Lower lobe of right lung (tissue), 2 donors: ENCODE data around the gene SLC25A48. TPM values are rescaled to one million over a fixed set of nuclear protein-coding genes. Genes with fewer than 3 reads are reported as not detected.

ENCODE experiments used
- ATAC-seq, 2 donors: fragments of 200-7000 bp; cut with Tn5 transposase; one replicate each; pipeline ENCODE4 v1.9.1; 2020 to 2022; ENCODE audit warnings: mild to moderate bottlenecking in 2 of 2, moderate library complexity in 2 of 2
- DNase-seq: peaks from one replicate; pipeline ENCODE4 v3.0.0-alpha.2; 2020
- H3K27ac ChIP-seq: fragments of 200-600 bp; one replicate; pipeline ENCODE4 v1.8.0; 2022
- H3K27me3 ChIP-seq: fragments of 200-600 bp; one replicate; pipeline ENCODE4 v1.8.0; 2022; ENCODE audit warnings: low read depth
- H3K36me3 ChIP-seq: fragments of 200-600 bp; one replicate; pipeline ENCODE4 v1.8.0; 2022; ENCODE audit warnings: mild to moderate bottlenecking
- H3K4me1 ChIP-seq: fragments of 200-600 bp; one replicate; pipeline ENCODE4 v1.8.0; 2022
- H3K4me3 ChIP-seq: fragments of 200-600 bp; one replicate; pipeline ENCODE4 v1.8.0; 2022; ENCODE audit warnings: mild to moderate bottlenecking
- H3K9me3 ChIP-seq: fragments of 200-600 bp; one replicate; pipeline ENCODE4 v1.8.0; 2022
- CTCF ChIP-seq: fragments of 200-600 bp; IDR thresholded peaks from one replicate; pipeline ENCODE4 v1.8.0; 2022; ENCODE audit warnings: antibody characterized with exemption, mild to moderate bottlenecking
- intact Hi-C: fragments of 100-400 bp; cut with DNase I; formaldehyde crosslinking; loops from one replicate; pipeline ENCODE4 v1.11.0; 2022
- total RNA-seq: library from RNA; stranded (reverse); fragmentation: NEBNext Ultra II Directional; extraction: Animal tissue kit (Norgen Biotek cat#: 25700); gene quantifications from one replicate; pipeline ENCODE4 v1.2.1, GENCODE V29; 2021
- donor health status: DM: no; HTN: yes; CAD: no; lungs with severe emphysema.

The SLC25A48 gene
- total RNA-seq, 1 donor from 2014 or later, result 0.24 TPM

- no peaks in the 10 kb centered on the region for H3K4me1 ChIP-seq
- no peaks in the 10 kb centered on the region for H3K36me3 ChIP-seq
- H3K27me3 ChIP-seq, result peaks cover 3% of the 10 kb centered on the region
- no peak overlapping the region for H3K4me3 ChIP-seq
- intact Hi-C loops, result no loop called here
- H3K9me3 ChIP-seq, result no peaks in the 10 kb centered on the region
- no peak for TF ChIP-seq CTCF
- ATAC-seq (no peak), DNase-seq (no peak)
- H3K27ac ChIP-seq, result no peak overlapping the region
Observed at GRCh38 chr5:135814316-135814715, 20.1 kb upstream of the SLC25A48 start.

DNA sequence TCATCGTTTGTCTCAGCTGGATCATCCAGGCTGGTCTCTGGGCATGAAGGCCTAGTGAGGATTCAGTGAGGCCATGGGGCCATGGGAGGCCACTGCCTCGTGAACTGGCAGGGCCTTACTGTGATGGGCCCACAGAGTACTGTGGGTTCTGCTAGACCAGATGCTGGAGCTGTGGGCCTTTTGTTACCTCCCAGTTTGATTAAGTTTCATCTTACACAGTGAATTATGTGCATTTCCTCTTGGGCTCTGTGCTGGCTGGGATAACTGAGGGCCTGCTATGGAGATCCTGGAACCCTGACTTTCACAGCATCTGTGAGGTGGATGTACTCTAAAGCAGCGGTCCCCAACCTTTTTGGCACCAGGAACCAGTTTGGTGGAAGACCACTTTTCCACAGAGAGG, 19.7 kb upstream of the SLC25A48 start:
- DNase-seq (no peak), ATAC-seq (no peak)
- Histone ChIP-seq H3K4me1 (no peaks in the 10 kb centered on the region), H3K36me3 (no peaks in the 10 kb centered on the region), H3K27me3 (peaks cover 3% of the 10 kb centered on the region), H3K9me3 (no peaks in the 10 kb centered on the region), H3K4me3 (no peak overlapping the region), H3K27ac (no peak overlapping the region)
- intact Hi-C loops, result no loop called here
- no peak for TF ChIP-seq CTCF

GRCh38 chr5:135821061-135821801, 13.2 kb upstream of the SLC25A48 start:
- Histone ChIP-seq H3K4me3 (no peak overlapping the region), H3K9me3 (no peaks in the 10 kb centered on the region), H3K36me3 (no peaks in the 10 kb centered on the region), H3K27me3 (peaks cover 2% of the 10 kb centered on the region), H3K4me1 (no peaks in the 10 kb centered on the region), H3K27ac (no peak overlapping the region)
- TF ChIP-seq CTCF, result no peak
- no peak for DNase-seq
- no peak for ATAC-seq
- intact Hi-C loops, result no loop called here

GRCh38 chr5:135821802-135822201, 12.7 kb upstream of the SLC25A48 start:
- Histone ChIP-seq H3K9me3 (no peaks in the 10 kb centered on the region), H3K36me3 (no peaks in the 10 kb centered on the region), H3K4me1 (no peaks in the 10 kb centered on the region), H3K4me3 (no peak overlapping the region), H3K27ac (no peak overlapping the region), H3K27me3 (no peaks in the 10 kb centered on the region)
- ATAC-seq, result no peak
- intact Hi-C loops, result no loop called here
- DNase-seq, result no peak
- no peak for TF ChIP-seq CTCF

DNA sequence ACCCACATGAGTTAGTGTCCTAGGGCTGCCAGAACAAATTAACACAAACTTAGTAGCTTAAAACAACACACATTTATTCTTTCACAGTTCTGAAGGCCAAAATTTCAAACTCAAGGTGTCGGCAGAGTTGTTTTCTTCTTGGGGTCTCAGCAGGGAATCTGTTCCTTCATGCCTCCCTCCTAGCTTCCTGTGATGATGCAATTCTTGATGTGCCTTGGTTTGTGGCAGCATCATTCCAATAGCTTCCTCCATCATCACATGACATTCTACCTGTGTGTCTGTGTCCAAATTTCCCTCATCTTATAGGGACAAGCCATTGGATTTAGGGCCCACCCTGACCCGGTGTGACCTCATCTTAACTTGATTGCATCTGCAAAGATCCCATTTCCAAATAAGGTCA, 12.2 kb upstream of the SLC25A48 start:
- no peak for ATAC-seq
- intact Hi-C loops, result no loop called here
- no peak for TF ChIP-seq CTCF

More for the DNA sequence above, 12.2 kb upstream of the SLC25A48 start:
- Histone ChIP-seq H3K27me3 (no peaks in the 10 kb centered on the region), H3K9me3 (no peaks in the 10 kb centered on the region), H3K27ac (no peak overlapping the region), H3K4me1 (no peaks in the 10 kb centered on the region), H3K4me3 (no peak overlapping the region), H3K36me3 (no peaks in the 10 kb centered on the region)
- DNase-seq, result no peak
